PC-3 (cell line): ENCODE measurements around the gene TENM4. TPM values are rescaled to one million over a fixed set of nuclear protein-coding genes. Genes with fewer than 3 reads are reported as not detected.

Experiments used
- ATAC-seq: fragments of 200-7000 bp; cut with Tn5 transposase; 2 replicates; pipeline ENCODE4 v1.9.1; 2020; ENCODE audit warnings: mild to moderate bottlenecking, moderate library complexity
- BruUV-seq: library from RNA; stranded (reverse); fragments of 400-500 nt; replicated peaks from 2 replicates; lab custom pipeline; 2021; lab: Mats Ljungman, UMichigan
- CTCF ChIA-PET: fragments of 300-600 bp; sonication (Branson Sonifier 250); formaldehyde crosslinking; loops from one replicate; lab custom pipeline; 2022; ENCODE audit warnings: antibody characterized with exemption; lab: Charles Lee
- POLR2A ChIA-PET: fragments of 300-600 bp; sonication (Branson Sonifier 250); formaldehyde crosslinking; loops from one replicate; lab custom pipeline; 2022; ENCODE audit warnings: antibody characterized with exemption; ENCODE audit not compliant: unreplicated experiment; lab: Charles Lee
- DNase-seq: peaks from one replicate; pipeline ENCODE4 v3.0.0-alpha.2; 2015
- H2AFZ ChIP-seq: fragments of 300-600 bp; sonication (generic); 2 replicates; pipeline ENCODE4 v1.6.0; 2016; ENCODE audit warnings: antibody characterized with exemption, low read length
- H3F3A ChIP-seq: fragments of 300-600 bp; sonication (generic); one replicate; pipeline ENCODE4 v1.6.0; 2017; ENCODE audit warnings: antibody characterized with exemption, low read length, control low read depth, mild to moderate bottlenecking; ENCODE audit not compliant: unreplicated experiment
- H3K27ac ChIP-seq: fragments of 300-600 bp; sonication (generic); 2 replicates; pipeline ENCODE4 v1.5.1; 2016; ENCODE audit warnings: mild to moderate bottlenecking, low read length
- H3K27me3 ChIP-seq: fragments of 300-600 bp; sonication (generic); 2 replicates; pipeline ENCODE4 v1.6.1; 2016; ENCODE audit warnings: low read length, mixed read lengths
- H3K36me3 ChIP-seq: fragments of 300-600 bp; sonication (generic); 2 replicates; pipeline ENCODE4 v1.6.1; 2016; ENCODE audit warnings: low read depth, mixed run types, low read length, mixed read lengths
- H3K4me1 ChIP-seq: fragments of 300-600 bp; sonication (generic); 2 replicates; pipeline ENCODE4 v1.5.1; 2016; ENCODE audit warnings: low read length; ENCODE audit not compliant: insufficient read depth
- H3K4me2 ChIP-seq: fragments of 300-600 bp; sonication (generic); 2 replicates; pipeline ENCODE4 v1.6.0; 2016; ENCODE audit warnings: low read length
- H3K4me3 ChIP-seq: fragments of 300-600 bp; sonication (generic); 2 replicates; pipeline ENCODE4 v1.5.1; 2016; ENCODE audit warnings: mild to moderate bottlenecking, low read length, mixed read lengths
- H3K79me2 ChIP-seq: fragments of 300-600 bp; sonication (generic); 2 replicates; pipeline ENCODE4 v1.6.1; 2017; ENCODE audit warnings: low read length, mixed read lengths
- H3K9ac ChIP-seq: fragments of 300-600 bp; sonication (generic); 2 replicates; pipeline ENCODE4 v1.6.0; 2016; ENCODE audit warnings: mild to moderate bottlenecking, low read length
- H3K9me2 ChIP-seq: fragments of 300-600 bp; sonication (generic); replicated peaks from 2 replicates; pipeline ENCODE4 v1.6.1; 2016; ENCODE audit warnings: mixed run types, low read length, mixed read lengths
- H3K9me3 ChIP-seq: fragments of 300-600 bp; sonication (generic); 2 replicates; pipeline ENCODE4 v1.6.1; 2016; ENCODE audit warnings: low read length, mixed read lengths
- H4K20me1 ChIP-seq: fragments of 300-600 bp; sonication (generic); 2 replicates; pipeline ENCODE4 v1.6.1; 2016; ENCODE audit warnings: low read length, mixed read lengths
- EZH2 ChIP-seq: fragments of 300-600 bp; sonication (generic); IDR thresholded peaks from one replicate; pipeline ENCODE4 v1.6.1; 2017; ENCODE audit warnings: antibody characterized with exemption, mild to moderate bottlenecking, low read length; ENCODE audit not compliant: unreplicated experiment
- EZH2phosphoT487 ChIP-seq: fragments of 300-600 bp; sonication (generic); IDR thresholded peaks from 2 replicates; pipeline ENCODE4 v1.6.1; 2018; ENCODE audit warnings: mild to moderate bottlenecking, antibody characterized with exemption, low read length, borderline replicate concordance
- intact Hi-C: fragments of 100-400 bp; cut with micrococcal nuclease; formaldehyde crosslinking; loops from 2 replicates; pipeline ENCODE4 v1.9.0; 2023
- total RNA-seq: library from RNA; depleted of rRNA; stranded (reverse); fragments of >200 nt; gene quantifications from 2 replicates; pipeline ENCODE4 v1.2.3, GENCODE V29; 2014
- TF ChIP-seq, protein P1 (sequence below): fragments of 300-600 bp; sonication (generic); conservative IDR thresholded peaks from 2 replicates; pipeline ENCODE4 v1.5.1; 2017; ENCODE audit warnings: antibody characterized with exemption, low read depth, mild to moderate bottlenecking, low read length

Gene TENM4
- total RNA-seq, 1 experiment from 2014 or later = 19.7 TPM

- Histone ChIP-seq H3K4me1 (peaks cover 56% of the 10 kb centered on the region), H3K9me3 (no peaks in the 10 kb centered on the region), H3K4me2 (peak overlapping the region; percentile 17; the same call in 1 of the 2 replicates), H3K36me3 (no peaks in the 10 kb centered on the region; the same call in 1 of the 2 replicates), H3K27ac (0 out of 2 replicates have a peak overlapping the region, but pooled peaks have one; percentile 11), H3F3A (peaks cover 8% of the 10 kb centered on the region), H4K20me1 (no peaks in the 10 kb centered on the region), H3K79me2 (no peaks in the 10 kb centered on the region), H2AFZ (no peak overlapping the region), H3K27me3 (no peaks in the 10 kb centered on the region), H3K9ac (no peak overlapping the region), H3K4me3 (no peak overlapping the region), H3K9me2 (no peaks in the 10 kb centered on the region)
- TF ChIP-seq, protein P1, sequence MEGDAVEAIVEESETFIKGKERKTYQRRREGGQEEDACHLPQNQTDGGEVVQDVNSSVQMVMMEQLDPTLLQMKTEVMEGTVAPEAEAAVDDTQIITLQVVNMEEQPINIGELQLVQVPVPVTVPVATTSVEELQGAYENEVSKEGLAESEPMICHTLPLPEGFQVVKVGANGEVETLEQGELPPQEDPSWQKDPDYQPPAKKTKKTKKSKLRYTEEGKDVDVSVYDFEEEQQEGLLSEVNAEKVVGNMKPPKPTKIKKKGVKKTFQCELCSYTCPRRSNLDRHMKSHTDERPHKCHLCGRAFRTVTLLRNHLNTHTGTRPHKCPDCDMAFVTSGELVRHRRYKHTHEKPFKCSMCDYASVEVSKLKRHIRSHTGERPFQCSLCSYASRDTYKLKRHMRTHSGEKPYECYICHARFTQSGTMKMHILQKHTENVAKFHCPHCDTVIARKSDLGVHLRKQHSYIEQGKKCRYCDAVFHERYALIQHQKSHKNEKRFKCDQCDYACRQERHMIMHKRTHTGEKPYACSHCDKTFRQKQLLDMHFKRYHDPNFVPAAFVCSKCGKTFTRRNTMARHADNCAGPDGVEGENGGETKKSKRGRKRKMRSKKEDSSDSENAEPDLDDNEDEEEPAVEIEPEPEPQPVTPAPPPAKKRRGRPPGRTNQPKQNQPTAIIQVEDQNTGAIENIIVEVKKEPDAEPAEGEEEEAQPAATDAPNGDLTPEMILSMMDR = no peak
- no peak for TF ChIP-seq EZH2phosphoT487
- no peak for TF ChIP-seq EZH2
- intact Hi-C loops = loop anchor here (1.0 kb wide), 1 partner anchor 26 kb away; no protein-coding TSS in a partner anchor
- ChIA-PET POLR2A (no interaction called here), CTCF (interaction anchor here (0.8 kb wide), 1 partner anchor 25 kb away, joined by 3 read pairs; no protein-coding TSS in a partner anchor)
- no peak for ATAC-seq
- no peak for DNase-seq
- no TSS peak for BruUV-seq
These were observed 751.2 kb downstream of the TENM4 start for GRCh38 chr11:78689585-78690153.

DNA sequence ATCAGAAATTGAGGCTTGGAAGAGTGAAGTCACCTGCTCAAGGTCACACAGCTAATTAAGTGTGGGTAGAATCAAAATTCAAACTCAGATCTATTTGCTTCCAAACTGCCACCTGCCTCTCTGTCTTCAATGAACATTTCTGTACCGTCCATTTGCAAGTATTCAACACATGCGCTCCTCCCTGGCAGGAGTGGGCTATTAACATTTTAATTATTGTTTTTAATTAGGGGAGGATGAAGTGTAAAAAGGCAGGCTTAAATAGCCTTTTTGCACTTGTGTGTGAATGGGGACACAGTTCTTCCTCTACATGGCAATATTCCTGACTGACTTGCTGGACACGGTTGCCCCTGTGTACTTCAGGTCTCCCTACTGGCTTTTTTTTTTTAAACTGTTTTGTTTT, 751.7 kb downstream of the TENM4 start:
- DNase-seq = no peak
- Histone ChIP-seq H3K9ac (no peak overlapping the region), H3K4me2 (peak overlapping the region; percentile 48; the same call in 1 of the 2 replicates), H3F3A (peaks cover 8% of the 10 kb centered on the region), H3K4me3 (no peak overlapping the region), H3K4me1 (peaks cover 56% of the 10 kb centered on the region), H3K27me3 (no peaks in the 10 kb centered on the region), H3K9me2 (no peaks in the 10 kb centered on the region), H4K20me1 (no peaks in the 10 kb centered on the region), H2AFZ (no peak overlapping the region), H3K79me2 (no peaks in the 10 kb centered on the region), H3K9me3 (no peaks in the 10 kb centered on the region), H3K27ac (no peak overlapping the region; the same call in 1 of the 2 replicates), H3K36me3 (no peaks in the 10 kb centered on the region; the same call in 1 of the 2 replicates)
- intact Hi-C loops = no loop called here
- TF ChIP-seq EZH2phosphoT487 (no peak), EZH2 (no peak)
- TF ChIP-seq, protein P1 = no peak
- ATAC-seq = no peak
- no TSS peak for BruUV-seq
- CTCF ChIA-PET = no interaction called here
- POLR2A ChIA-PET = no interaction called here

- ATAC-seq = no peak
- POLR2A ChIA-PET = interaction anchor here (0.9 kb wide), 1 partner anchor 10 kb away, joined by 3 read pairs; no protein-coding TSS in a partner anchor
- no TSS peak for BruUV-seq
These were observed 752.4 kb downstream of the TENM4 start for GRCh38 chr11:78688460-78688859.

More at GRCh38 chr11:78688460-78688859, 752.4 kb downstream of the TENM4 start:
- CTCF ChIA-PET = no interaction called here
- Histone ChIP-seq H3K4me2 (peak overlapping the region; percentile 48), H2AFZ (no peak overlapping the region), H3K27me3 (no peaks in the 10 kb centered on the region), H3K9ac (no peak overlapping the region), H4K20me1 (no peaks in the 10 kb centered on the region), H3K79me2 (no peaks in the 10 kb centered on the region), H3K36me3 (no peaks in the 10 kb centered on the region; the same call in 1 of the 2 replicates), H3K9me2 (no peaks in the 10 kb centered on the region), H3K4me1 (peaks cover 56% of the 10 kb centered on the region), H3K9me3 (no peaks in the 10 kb centered on the region), H3K27ac (no peak overlapping the region; the same call in 1 of the 2 replicates), H3K4me3 (no peak overlapping the region), H3F3A (peaks cover 8% of the 10 kb centered on the region)
- TF ChIP-seq, protein P1 = no peak
- TF ChIP-seq EZH2 (no peak), EZH2phosphoT487 (no peak)
- intact Hi-C loops = no loop called here
- peak; percentile 97 for DNase-seq
